GM21576 (cell line): ENCODE results near the gene ACE.

ENCODE experiments used
- ATAC-seq: cut with Tn5 transposase; IDR thresholded peaks from one replicate; pipeline ENCODE4 v1.9.1; 2021; ENCODE audit warnings: mild to moderate bottlenecking, moderate library complexity; ENCODE audit not compliant: unreplicated experiment

Gene ACE

GRCh38 chr17:63512896-63513644, 36.2 kb downstream of the ACE start:
- no peak for ATAC-seq

GRCh38 chr17:63514477-63514876, 37.6 kb downstream of the ACE start:
- no peak for ATAC-seq

- peak; percentile 44 for ATAC-seq
Observed at GRCh38 chr17:63514974-63515373, 38.1 kb downstream of the ACE start.

- no peak for ATAC-seq
Observed at GRCh38 chr17:63515426-63515825, 38.6 kb downstream of the ACE start.

- no peak for ATAC-seq
Observed at GRCh38 chr17:63516910-63517824, 40.3 kb downstream of the ACE start.

- ATAC-seq, result no peak
Observed at GRCh38 chr17:63517825-63518534, 41.1 kb downstream of the ACE start.

- no peak for ATAC-seq
Observed at GRCh38 chr17:63519116-63519881, 42.4 kb downstream of the ACE start.

- no peak for ATAC-seq
Observed at GRCh38 chr17:63519972-63520882, 43.4 kb downstream of the ACE start.

GRCh38 chr17:63523253-63523855, 46.5 kb downstream of the ACE start, which contains the start of gene KCNH6:
TSS of gene KCNH6 (plus strand) at chr17:63523358. CDS start at chr17:63523414, 56 bp downstream.
- no peak for ATAC-seq

- no peak for ATAC-seq
Observed at GRCh38 chr17:63524051-63524450, 47.2 kb downstream of the ACE start.

GRCh38 chr17:63525190-63525946, 48.5 kb downstream of the ACE start:
- ATAC-seq, result no peak

- no peak for ATAC-seq
Observed at GRCh38 chr17:63526861-63527260, 50.0 kb downstream of the ACE start.

- no peak for ATAC-seq
Observed at GRCh38 chr17:63528183-63528582, 51.3 kb downstream of the ACE start.

- no peak for ATAC-seq
Observed at GRCh38 chr17:63529711-63530556, 53.1 kb downstream of the ACE start.

- no peak for ATAC-seq
Observed at GRCh38 chr17:63530557-63531021, 53.7 kb downstream of the ACE start.

- ATAC-seq, result no peak
Observed at GRCh38 chr17:63531022-63531965, 54.4 kb downstream of the ACE start.
